H1 (cell line): ENCODE measurements around the gene FN3KRP. TPM values are rescaled to one million over a fixed set of nuclear protein-coding genes. Genes with fewer than 3 reads are reported as not detected.

Experiments
- CTCF ChIA-PET: fragments of 300-600 bp; sonication (Branson Sonifier 250); formaldehyde crosslinking; loops from one replicate; lab custom pipeline; 2021; ENCODE audit not compliant: partially characterized antibody; lab: Charles Lee
- POLR2A ChIA-PET: fragments of 300-600 bp; sonication (Branson Sonifier 250); formaldehyde crosslinking; loops from one replicate; lab custom pipeline; 2021; ENCODE audit warnings: inconsistent platforms; ENCODE audit not compliant: partially characterized antibody; lab: Charles Lee
- DNase-seq, 2 experiments: peaks; one replicate each; pipeline versions ENCODE4 v3.0.0 to v3.0.0-alpha.2; 2010 to 2022; ENCODE audit warnings: low spot score in 2 of 2, low read depth in 1 of 2, mixed read lengths in 1 of 2
- FAIRE-seq: peaks from 2 replicates; lab custom pipeline; 2011; peaks lifted over from hg19 to GRCh38; lab: Jason Lieb, UNC
- H2AFZ ChIP-seq: 2 replicates; pipeline ENCODE4 v1.8.1; 2012; ENCODE audit warnings: low read length, inconsistent platforms
- H2AK5ac ChIP-seq: 2 replicates; pipeline ENCODE4 v1.6.1; 2013; ENCODE audit warnings: low read depth, low read length
- H2BK120ac ChIP-seq: replicated peaks from 2 replicates; pipeline ENCODE3; 2013; ENCODE audit warnings: low read depth, low read length, inconsistent platforms
- H2BK12ac ChIP-seq: 2 replicates; pipeline ENCODE4 v1.6.1; 2013; ENCODE audit warnings: low read depth, low read length
- H2BK15ac ChIP-seq: 2 replicates; pipeline ENCODE4 v1.6.1; 2013; ENCODE audit warnings: low read length
- H2BK20ac ChIP-seq: 2 replicates; pipeline ENCODE4 v1.6.1; 2013; ENCODE audit warnings: low read length
- H2BK5ac ChIP-seq: 2 replicates; pipeline ENCODE4 v1.6.1; 2013; ENCODE audit warnings: low read depth, low read length
- H3K14ac ChIP-seq: 2 replicates; pipeline ENCODE4 v1.6.1; 2013; ENCODE audit warnings: inconsistent platforms; ENCODE audit not compliant: insufficient read length
- H3K18ac ChIP-seq: 2 replicates; pipeline ENCODE4 v1.6.1; 2013; ENCODE audit warnings: low read length; ENCODE audit errors: extremely low read depth
- H3K23ac ChIP-seq: 2 replicates; pipeline ENCODE4 v1.6.1; 2013; ENCODE audit warnings: inconsistent platforms; ENCODE audit not compliant: insufficient read length
- H3K23me2 ChIP-seq: 2 replicates; pipeline ENCODE4 v1.6.1; 2013; ENCODE audit warnings: low read depth, low read length
- H3K27ac ChIP-seq: 2 replicates; pipeline ENCODE4 v1.6.1; 2011; ENCODE audit warnings: low read depth, low read length, inconsistent platforms
- H3K27me3 ChIP-seq, 4 experiments: replicated peaks in 1 of 4; 1 replicate in 1 of 4; 2 replicates in 3 of 4; pipeline versions ENCODE4 v1.6.1 to v1.8.1; 2011 to 2013; ENCODE audit warnings: low read length in 3 of 4, mild to moderate bottlenecking in 3 of 4, inconsistent platforms in 2 of 4, mixed read lengths in 2 of 4, moderate library complexity in 1 of 4; ENCODE audit not compliant: control insufficient read depth in 3 of 4, insufficient read depth in 3 of 4; ENCODE audit errors: extremely low read depth in 1 of 4
- H3K36me3 ChIP-seq, 4 experiments: 2 replicates each; pipeline versions ENCODE4 v1.6.1 to v1.8.1; 2011 to 2013; ENCODE audit warnings: mild to moderate bottlenecking in 4 of 4, low read length in 3 of 4, moderate library complexity in 2 of 4, control low read depth in 1 of 4, inconsistent platforms in 1 of 4; ENCODE audit not compliant: insufficient read depth in 4 of 4, control insufficient read depth in 2 of 4
- H3K4ac ChIP-seq: replicated peaks from 2 replicates; pipeline ENCODE3; 2013; ENCODE audit warnings: low read length, low read depth, mixed read lengths, inconsistent platforms; ENCODE audit not compliant: insufficient read length
- H3K4me1 ChIP-seq, 4 experiments: replicated peaks in 1 of 4; 1 replicate in 1 of 4; 2 replicates in 3 of 4; pipeline versions ENCODE4 v1.6.1 to v1.8.1; 2011 to 2013; ENCODE audit warnings: low read length in 3 of 4, inconsistent platforms in 2 of 4, mixed read lengths in 1 of 4; ENCODE audit not compliant: insufficient read depth in 4 of 4, control insufficient read depth in 3 of 4
- H3K4me2 ChIP-seq, 2 experiments: 2 replicates each; pipeline versions ENCODE4 v1.6.1 to v1.8.1; 2011 to 2013; ENCODE audit warnings: low read depth in 2 of 2, low read length in 2 of 2, control low read depth in 1 of 2, inconsistent platforms in 1 of 2, mild to moderate bottlenecking in 1 of 2; ENCODE audit not compliant: insufficient read depth in 1 of 2
- H3K4me3 ChIP-seq, 4 experiments: fragments of 200-600, 300-600 bp in 1 of 4; sonication (generic), shearing (Covaris generic), sonication (Bioruptor Twin) in 1 of 4; 2 replicates each; pipeline versions ENCODE4 v1.5.1 to v1.8.1; 2011 to 2016; ENCODE audit warnings: low read length in 4 of 4, low read depth in 3 of 4, control low read depth in 2 of 4, inconsistent platforms in 2 of 4, mild to moderate bottlenecking in 2 of 4, mixed read lengths in 1 of 4, moderate library complexity in 1 of 4; ENCODE audit not compliant: insufficient read depth in 2 of 4; ENCODE audit errors: extremely low read depth in 1 of 4
- H3K56ac ChIP-seq: replicated peaks from 2 replicates; pipeline ENCODE3; 2013; ENCODE audit warnings: low read depth, mild to moderate bottlenecking, mixed read lengths, low read length, inconsistent platforms; ENCODE audit not compliant: insufficient read length
- H3K79me1 ChIP-seq: 2 replicates; pipeline ENCODE4 v1.6.1; 2013; ENCODE audit warnings: low read depth, low read length, control low read depth
- H3K79me2 ChIP-seq, 2 experiments: 2 replicates each; pipeline versions ENCODE4 v1.6.1 to v1.8.1; 2012 to 2013; ENCODE audit warnings: low read length in 2 of 2, mild to moderate bottlenecking in 2 of 2, inconsistent platforms in 1 of 2; ENCODE audit not compliant: insufficient read depth in 2 of 2, control insufficient read depth in 1 of 2
- H3K9ac ChIP-seq, 4 experiments: replicated peaks in 1 of 4; 1 replicate in 1 of 4; 2 replicates in 3 of 4; pipeline versions ENCODE4 v1.6.1 to v1.8.1; 2011 to 2013; ENCODE audit warnings: low read depth in 3 of 4, low read length in 3 of 4, control low read depth in 2 of 4, mild to moderate bottlenecking in 2 of 4, moderate library complexity in 2 of 4, inconsistent platforms in 1 of 4; ENCODE audit errors: extremely low read depth in 1 of 4
- H3K9me3 ChIP-seq, 2 experiments: 2 replicates each; pipeline versions ENCODE4 v1.6.1 to v1.8.1; 2012 to 2013; ENCODE audit warnings: mild to moderate bottlenecking in 2 of 2, moderate library complexity in 2 of 2, control low read depth in 1 of 2, inconsistent platforms in 1 of 2, low read depth in 1 of 2, low read length in 1 of 2, mixed read lengths in 1 of 2; ENCODE audit not compliant: insufficient read depth in 2 of 2
- H4K20me1 ChIP-seq, 2 experiments: replicated peaks in 1 of 2; 2 replicates each; pipeline versions ENCODE3 to v1.8.1; 2011 to 2013; ENCODE audit warnings: inconsistent platforms in 2 of 2, low read length in 2 of 2, mild to moderate bottlenecking in 1 of 2; ENCODE audit not compliant: insufficient read depth in 2 of 2, control insufficient read depth in 1 of 2
- H4K5ac ChIP-seq: 2 replicates; pipeline ENCODE4 v1.6.1; 2013; ENCODE audit warnings: low read length, low read depth, mixed read lengths, inconsistent platforms; ENCODE audit not compliant: insufficient read length
- H4K8ac ChIP-seq: 2 replicates; pipeline ENCODE4 v1.8.0; 2013; ENCODE audit warnings: mild to moderate bottlenecking, moderate library complexity, low read length, inconsistent platforms; ENCODE audit not compliant: insufficient read depth; ENCODE audit errors: extremely low read depth
- H4K91ac ChIP-seq: replicated peaks from 2 replicates; pipeline ENCODE3; 2013; ENCODE audit warnings: low read length, mixed read lengths, inconsistent platforms; ENCODE audit not compliant: insufficient read length
- CBX8 ChIP-seq: fragments of 300-800, 300-1000 bp; sonication (generic); IDR thresholded peaks from 2 replicates; pipeline ENCODE4 v1.7.1; 2016; ENCODE audit warnings: low read depth, low read length, borderline replicate concordance
- CHD2 ChIP-seq: IDR thresholded peaks from 2 replicates; pipeline ENCODE4 v1.6.1; 2012; ENCODE audit warnings: low read length, improper control_type of control experiment
- PHF8 ChIP-seq: fragments of 200-600 bp; sonication (generic); conservative IDR thresholded peaks from 2 replicates; pipeline ENCODE4 v1.7.1; 2012; ENCODE audit warnings: low read depth, mild to moderate bottlenecking, inconsistent platforms, low read length, moderate library complexity
- POLR2AphosphoS5 ChIP-seq: IDR thresholded peaks from 2 replicates; pipeline ENCODE4 v1.6.1; 2011; ENCODE audit warnings: low read depth, low read length
- RFX5 ChIP-seq: IDR thresholded peaks from 2 replicates; pipeline ENCODE4 v1.6.1; 2011; ENCODE audit warnings: low read depth, low read length, improper control_type of control experiment, borderline replicate concordance
- RNF2 ChIP-seq: fragments of 200-900, 300-1000 bp; sonication (generic); IDR thresholded peaks from 2 replicates; pipeline ENCODE4 v1.7.1; 2016; ENCODE audit warnings: borderline replicate concordance, low read depth, mild to moderate bottlenecking, antibody characterized with exemption, low read length; ENCODE audit not compliant: poor library complexity, severe bottlenecking; ENCODE audit errors: missing control alignments
- SIRT6 ChIP-seq: IDR thresholded peaks from one replicate; pipeline ENCODE4 v1.7.1; 2012; ENCODE audit warnings: low read length, inconsistent platforms
- SIX5 ChIP-seq: IDR thresholded peaks from 2 replicates; pipeline ENCODE4 v1.6.1; 2011; ENCODE audit warnings: mild to moderate bottlenecking, low read depth, low read length
- SP1 ChIP-seq: IDR thresholded peaks from 2 replicates; pipeline ENCODE4 v1.6.1; 2011; ENCODE audit warnings: low read depth, low read length
- SP2 ChIP-seq: IDR thresholded peaks from 2 replicates; pipeline ENCODE4 v1.6.1; 2012; ENCODE audit warnings: mild to moderate bottlenecking, low read length, inconsistent platforms
- SRF ChIP-seq: IDR thresholded peaks from 2 replicates; pipeline ENCODE4 v1.6.1; 2011; ENCODE audit warnings: mild to moderate bottlenecking, low read depth, low read length, moderate library complexity
- TCF12 ChIP-seq: IDR thresholded peaks from 2 replicates; pipeline ENCODE4 v1.6.1; 2011; ENCODE audit warnings: low read depth, mild to moderate bottlenecking, low read length
- TEAD4 ChIP-seq: IDR thresholded peaks from 2 replicates; pipeline ENCODE4 v1.6.1; 2012; ENCODE audit warnings: low read depth, low read length, inconsistent platforms, mixed read lengths
- ZNF274 ChIP-seq: IDR thresholded peaks from 2 replicates; pipeline ENCODE4 v1.7.0; 2012; ENCODE audit warnings: low read length, borderline replicate concordance; ENCODE audit errors: extremely low read depth
- WGBS, 2 experiments: shearing (Covaris generic) in 1 of 2; methylation state at CpG; one replicate each; pipeline versions ENCODE4 v1.1.6 to v1.1.7; 2013 to 2015; ENCODE audit warnings: low lambda C conversion rate in 2 of 2, mixed read lengths in 2 of 2, inconsistent platforms in 1 of 2, low coverage in 1 of 2, missing lambda C conversion rate in 1 of 2; ENCODE audit not compliant: insufficient replicate concordance in 2 of 2, insufficient coverage in 1 of 2, insufficient read length in 1 of 2; ENCODE audit errors: extremely low coverage in 1 of 2, missing lambda C conversion rate in 1 of 2; 5-methylcytosine and 5-hydroxymethylcytosine counted together
- polyA plus RNA-seq, 7 experiments: library from polyadenylated mRNA; depleted of rRNA in 3 of 7; stranded (reverse) in 5 of 7; unstranded in 2 of 7; fragments of >200 nt in 5 of 7; fragments of 200-250 nt in 2 of 7; gene quantifications; 1 replicate in 5 of 7; 2 replicates in 1 of 7; 4 replicates in 1 of 7; pipeline versions ENCODE4 v1.2.1 to v1.2.3, GENCODE V29; 2011 to 2013; ENCODE audit warnings: missing spikeins in 2 of 7, mixed read lengths in 2 of 7
- total RNA-seq: library from RNA; stranded (reverse); fragmentation: NEBNext Ultra II Directional; extraction: Animal tissue kit (Norgen Biotek cat#: 25700); gene quantifications from 2 replicates; pipeline ENCODE4 v1.2.1, GENCODE V29; 2021

The FN3KRP gene
- total and polyA plus RNA-seq, 2 of the 8 experiments (the other 6 are each of a cell fraction or from before 2014, with no cell fraction given), result 18.1 to 21.4 TPM

DNA sequence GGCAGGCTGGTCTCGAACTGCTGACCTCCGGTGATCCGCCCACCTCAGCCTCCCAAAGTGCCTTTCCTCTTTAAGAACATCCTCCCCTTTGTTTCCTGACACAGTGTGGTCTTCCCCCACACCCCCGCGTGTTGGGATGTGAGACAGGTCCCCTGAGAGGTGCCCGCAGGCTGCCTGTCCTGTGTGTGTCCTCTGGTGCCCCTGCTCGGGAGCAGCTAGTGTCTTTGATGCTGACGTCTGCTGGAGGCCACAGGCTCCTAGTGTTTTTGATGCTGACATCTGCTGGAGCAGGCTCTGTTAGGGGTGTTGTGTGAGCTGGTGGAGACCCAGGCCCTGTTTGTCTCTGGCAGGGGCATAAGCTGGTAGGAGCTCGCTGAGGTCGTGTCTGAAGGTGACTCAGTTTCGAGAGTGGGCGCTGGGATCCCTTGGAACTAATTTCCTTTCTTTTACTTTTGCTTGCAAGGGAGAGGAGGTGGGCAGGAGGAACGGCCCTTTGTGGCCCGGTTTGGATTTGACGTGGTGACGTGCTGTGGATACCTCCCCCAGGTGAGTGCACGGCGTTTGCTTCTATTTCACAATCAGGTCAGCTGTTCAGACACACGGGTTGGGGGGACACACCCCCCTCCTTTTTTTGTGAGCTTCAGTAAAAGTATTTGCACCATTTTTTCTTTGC lies 6.0 kb downstream of the FN3KRP start:
- CTCF ChIA-PET, result interaction anchor here (0.7 to 1.4 kb wide), 4 partner anchors 11 to 45 kb away, joined by 3 to 7 read pairs (median 4); no protein-coding TSS in a partner anchor
- WGBS, 2 experiments, result 87% methylated on average over 19 of the region's 19 CpGs; no CpG with 5 or more reads in 1 of the 2 experiments
- TF ChIP-seq CBX8, result no peak
- no peak for TF ChIP-seq SP1
- TF ChIP-seq SP2, result no peak
- no peak for TF ChIP-seq RFX5
- TF ChIP-seq RNF2, result no peak
- TF ChIP-seq TEAD4, result no peak
- TF ChIP-seq TCF12, result no peak
- TF ChIP-seq SIX5, result no peak
- TF ChIP-seq ZNF274, result no peak
- TF ChIP-seq PHF8, result no peak
- TF ChIP-seq POLR2AphosphoS5, result no peak
- TF ChIP-seq SRF, result no peak
- TF ChIP-seq CHD2, result no peak
- no peak for TF ChIP-seq SIRT6

More for the DNA sequence above, 6.0 kb downstream of the FN3KRP start:
- Histone ChIP-seq H3K4me2 (no peak overlapping the region), H3K14ac (no peak overlapping the region), H3K18ac (no peak overlapping the region), H2BK120ac (no peak overlapping the region), H2BK5ac (no peak overlapping the region), H4K20me1 (peaks cover 4 to 17% of the 10 kb centered on the region in 2 experiments), H3K27ac (no peak overlapping the region), H4K5ac (no peak overlapping the region), H2BK12ac (no peak overlapping the region), H3K9ac (no peak overlapping the region), H2BK15ac (no peak overlapping the region), H3K27me3 (no peaks in the 10 kb centered on the region), H3K36me3 (peaks cover 0 to 7% (median 2%) of the 10 kb centered on the region in 4 experiments; a peak in 5 of 8 replicates), H3K23ac (no peak overlapping the region), H3K79me2 (peaks cover 2 to 5% of the 10 kb centered on the region in 2 experiments; a peak in 2 of 4 replicates), H3K4ac (no peak overlapping the region), H3K23me2 (peaks cover 6% of the 10 kb centered on the region), H4K91ac (no peak overlapping the region), H3K9me3 (no peaks in the 10 kb centered on the region), H3K79me1 (peaks cover 6% of the 10 kb centered on the region), H2AK5ac (no peak overlapping the region), H2BK20ac (no peak overlapping the region), H3K4me3 (no peak overlapping the region), H4K8ac (no peak overlapping the region), H3K4me1 (peaks cover 0 to 5% (median 0%) of the 10 kb centered on the region in 4 experiments; a peak in 2 of 7 replicates), H3K56ac (no peak overlapping the region), H2AFZ (no peak overlapping the region)
- POLR2A ChIA-PET, result no interaction called here
- DNase-seq (no peak), FAIRE-seq (no peak)
